H9 (cell line): ENCODE data around the gene HDC. TPM values are rescaled to one million over a fixed set of nuclear protein-coding genes. Genes with fewer than 3 reads are reported as not detected.

Experiments
- DNase-seq: peaks from one replicate; pipeline ENCODE4 v3.0.0-alpha.2; 2017
- H2AFZ ChIP-seq: one replicate; pipeline ENCODE4 v1.6.1; 2013; ENCODE audit warnings: mild to moderate bottlenecking, low read length, control low read depth, moderate library complexity
- H2AK5ac ChIP-seq: 2 replicates; pipeline ENCODE4 v1.6.1; 2013; ENCODE audit warnings: low read length, control low read depth, mixed read lengths; ENCODE audit not compliant: insufficient read length
- H2BK120ac ChIP-seq: one replicate; pipeline ENCODE4 v1.6.1; 2013; ENCODE audit warnings: low read depth, mild to moderate bottlenecking, low read length, control low read depth, inconsistent platforms; ENCODE audit not compliant: poor library complexity, severe bottlenecking
- H2BK12ac ChIP-seq: 2 replicates; pipeline ENCODE4 v1.6.1; 2013; ENCODE audit warnings: low read length, control low read depth, mixed read lengths, low read depth; ENCODE audit not compliant: insufficient read length
- H2BK15ac ChIP-seq: 2 replicates; pipeline ENCODE4 v1.6.1; 2013; ENCODE audit warnings: low read depth, low read length, control low read depth
- H2BK20ac ChIP-seq: one replicate; pipeline ENCODE4 v1.6.1; 2013; ENCODE audit warnings: low read depth, mild to moderate bottlenecking, low read length, control low read depth, inconsistent platforms; ENCODE audit not compliant: poor library complexity, severe bottlenecking
- H2BK5ac ChIP-seq: 2 replicates; pipeline ENCODE4 v1.6.1; 2013; ENCODE audit warnings: low read length, control low read depth, mixed read lengths; ENCODE audit not compliant: insufficient read length
- H3K14ac ChIP-seq: 2 replicates; pipeline ENCODE4 v1.6.1; 2013; ENCODE audit warnings: low read length, control low read depth; ENCODE audit not compliant: insufficient read depth
- H3K18ac ChIP-seq: 2 replicates; pipeline ENCODE4 v1.6.1; 2013; ENCODE audit warnings: low read depth, mild to moderate bottlenecking, mixed read lengths, low read length, control low read depth; ENCODE audit not compliant: insufficient read length
- H3K23ac ChIP-seq: 2 replicates; pipeline ENCODE4 v1.6.1; 2013; ENCODE audit warnings: low read length, control low read depth, mixed read lengths, low read depth; ENCODE audit not compliant: insufficient read length
- H3K23me2 ChIP-seq: 2 replicates; pipeline ENCODE4 v1.6.1; 2013; ENCODE audit warnings: low read depth, mild to moderate bottlenecking, mixed read lengths, low read length, control low read depth; ENCODE audit not compliant: insufficient read length, poor library complexity, severe bottlenecking
- H3K27ac ChIP-seq: 2 replicates; pipeline ENCODE4 v1.5.1; 2013; ENCODE audit warnings: low read length, control low read depth, mixed read lengths, low read depth; ENCODE audit not compliant: insufficient read length
- H3K27me3 ChIP-seq: 2 replicates; pipeline ENCODE4 v1.6.1; 2013; ENCODE audit warnings: low read length, control low read depth, inconsistent platforms; ENCODE audit not compliant: insufficient read depth
- H3K4ac ChIP-seq: 2 replicates; pipeline ENCODE4 v1.6.1; 2013; ENCODE audit warnings: low read depth, mild to moderate bottlenecking, control low read depth, inconsistent platforms, low read length, moderate library complexity
- H3K4me1 ChIP-seq: 2 replicates; pipeline ENCODE4 v1.6.1; 2013; ENCODE audit warnings: low read length, control low read depth, inconsistent platforms; ENCODE audit not compliant: insufficient read depth
- H3K4me2 ChIP-seq: 2 replicates; pipeline ENCODE4 v1.6.1; 2013; ENCODE audit warnings: low read length, control low read depth, mixed read lengths; ENCODE audit not compliant: insufficient read length, insufficient read depth
- H3K56ac ChIP-seq: 2 replicates; pipeline ENCODE4 v1.6.1; 2013; ENCODE audit warnings: low read depth, mild to moderate bottlenecking, mixed read lengths, low read length, control low read depth; ENCODE audit not compliant: insufficient read length
- H3K79me1 ChIP-seq: 2 replicates; pipeline ENCODE4 v1.6.1; 2013; ENCODE audit warnings: low read depth, mild to moderate bottlenecking, moderate library complexity, low read length, control low read depth, inconsistent platforms; ENCODE audit not compliant: insufficient read depth, poor library complexity, severe bottlenecking
- H3K79me2 ChIP-seq: 2 replicates; pipeline ENCODE4 v1.6.1; 2013; ENCODE audit warnings: low read length, control low read depth, inconsistent platforms; ENCODE audit not compliant: insufficient read depth
- H3K9ac ChIP-seq: 2 replicates; pipeline ENCODE4 v1.6.1; 2013; ENCODE audit warnings: low read length, control low read depth, mixed read lengths; ENCODE audit not compliant: insufficient read length; ENCODE audit errors: extremely low read depth
- H3K9me3 ChIP-seq: one replicate; pipeline ENCODE4 v1.6.1; 2013; ENCODE audit warnings: low read depth, low read length, inconsistent platforms; ENCODE audit not compliant: control insufficient read depth
- H3T11ph ChIP-seq: one replicate; pipeline ENCODE4 v1.6.1; 2013; ENCODE audit warnings: mild to moderate bottlenecking, low read length, control low read depth, inconsistent platforms
- H4K20me1 ChIP-seq: one replicate; pipeline ENCODE4 v1.6.1; 2013; ENCODE audit not compliant: control insufficient read depth, insufficient read length, insufficient read depth
- H4K5ac ChIP-seq: 2 replicates; pipeline ENCODE4 v1.6.1; 2013; ENCODE audit warnings: low read depth, mild to moderate bottlenecking, mixed read lengths, low read length, control low read depth; ENCODE audit not compliant: insufficient read length
- H4K8ac ChIP-seq: replicated peaks from 2 replicates; pipeline ENCODE4 v1.6.1; 2013; ENCODE audit warnings: low read length, control low read depth, mixed read lengths, low read depth; ENCODE audit not compliant: insufficient read length
- H4K91ac ChIP-seq: 2 replicates; pipeline ENCODE4 v1.6.1; 2013; ENCODE audit warnings: low read depth, mild to moderate bottlenecking, moderate library complexity, mixed read lengths, low read length, control low read depth; ENCODE audit not compliant: insufficient read length
- H3K27ac Mint-ChIP-seq, 3 experiments: 2 replicates in 2 of 3; 3 replicates in 1 of 3; pipeline ENCODE4 v1.8.0; 2020 to 2021; ENCODE audit warnings: mixed read lengths in 3 of 3, mild to moderate bottlenecking in 1 of 3, moderate library complexity in 1 of 3
- H3K27me3 Mint-ChIP-seq: 2 replicates; pipeline ENCODE4 v1.8.0; 2021; ENCODE audit warnings: low read depth, mild to moderate bottlenecking, moderate library complexity, mixed read lengths
- H3K36me3 Mint-ChIP-seq, 3 experiments: 2 replicates in 2 of 3; 3 replicates in 1 of 3; pipeline ENCODE4 v1.8.0; 2020 to 2021; ENCODE audit warnings: low read depth in 3 of 3, mixed read lengths in 3 of 3; ENCODE audit not compliant: insufficient read depth in 1 of 3
- H3K4me1 Mint-ChIP-seq, 2 experiments: 2 replicates each; pipeline ENCODE4 v1.8.0; 2020; ENCODE audit warnings: mixed read lengths in 2 of 2
- H3K4me3 Mint-ChIP-seq, 2 experiments: 2 replicates in 1 of 2; 3 replicates in 1 of 2; pipeline ENCODE4 v1.8.0; 2020 to 2021; ENCODE audit warnings: mild to moderate bottlenecking in 2 of 2, mixed read lengths in 2 of 2, moderate library complexity in 1 of 2
- H3K9me3 Mint-ChIP-seq, 2 experiments: 2 replicates in 1 of 2; 3 replicates in 1 of 2; pipeline ENCODE4 v1.8.0; 2020; ENCODE audit warnings: mild to moderate bottlenecking in 2 of 2, mixed read lengths in 2 of 2, moderate library complexity in 1 of 2
- CTCF ChIP-seq: fragments of 200-600 bp; sonication (generic); conservative IDR thresholded peaks from 3 replicates; pipeline ENCODE4 v1.8.0; 2021; ENCODE audit warnings: antibody characterized with exemption, mild to moderate bottlenecking
- WGBS: extraction: QIAGEN DNeasy Blood & Tissue Kit; methylation state at CpG from one replicate; pipeline ENCODE4 v1.1.7; 2013; ENCODE audit warnings: missing lambda C conversion rate, low lambda C conversion rate, mixed read lengths; ENCODE audit not compliant: insufficient read length; ENCODE audit errors: extremely low coverage; 5-methylcytosine and 5-hydroxymethylcytosine counted together
- total RNA-seq: library from RNA; stranded (reverse); gene quantifications from 2 replicates; pipeline ENCODE4 v1.2.1, GENCODE V29; 2021

Gene HDC
- total RNA-seq, 1 experiment from 2014 or later: not detected

GRCh38 chr15:50232791-50233190, 32.7 kb downstream of the HDC start:
- Histone ChIP-seq H4K91ac (no peak overlapping the region), H3K18ac (no peak overlapping the region), H2BK15ac (no peak overlapping the region), H3K9ac (no peak overlapping the region), H4K20me1 (no peaks in the 10 kb centered on the region), H3K14ac (no peak overlapping the region), H3K27me3 (no peaks in the 10 kb centered on the region), H3K4ac (no peak overlapping the region), H4K8ac (no peak overlapping the region), H2AFZ (no peak overlapping the region), H2BK12ac (no peak overlapping the region), H3K27ac (no peak overlapping the region), H3K79me2 (no peaks in the 10 kb centered on the region), H3K4me2 (no peak overlapping the region), H3K4me1 (no peaks in the 10 kb centered on the region), H3K23ac (no peak overlapping the region), H2BK5ac (no peak overlapping the region), H4K5ac (no peak overlapping the region), H3K9me3 (no peaks in the 10 kb centered on the region), H2BK120ac (no peak overlapping the region), H3T11ph (no peak overlapping the region), H2BK20ac (no peak overlapping the region), H2AK5ac (no peak overlapping the region), H3K56ac (no peak overlapping the region), H3K79me1 (no peaks in the 10 kb centered on the region), H3K23me2 (no peaks in the 10 kb centered on the region)
- Mint-ChIP-seq H3K4me1 (peaks cover 0 to 4% of the 10 kb centered on the region in 2 experiments; a peak in 1 of 4 replicates), H3K27ac (no peak overlapping the region), H3K36me3 (no peaks in the 10 kb centered on the region), H3K27me3 (no peaks in the 10 kb centered on the region), H3K9me3 (no peaks in the 10 kb centered on the region), H3K4me3 (no peak overlapping the region)
- no peak for TF ChIP-seq CTCF
- WGBS: no CpG with 5 or more reads among the region's 2 CpGs
- DNase-seq: no peak
